Neural cell (in vitro differentiated cells): ENCODE measurements around the gene CIT. TPM values are rescaled to one million over a fixed set of nuclear protein-coding genes. Genes with fewer than 3 reads are reported as not detected.

Experiments
- H2AFZ ChIP-seq: fragments of 200-600, 300-800 bp; sonication (generic), shearing (Covaris generic); 2 replicates; pipeline ENCODE4 v1.6.0; 2014; ENCODE audit warnings: low read depth, mild to moderate bottlenecking, antibody characterized with exemption, low read length, moderate library complexity
- H3F3A ChIP-seq: fragments of 200-600 bp; shearing (Covaris generic); 2 replicates; pipeline ENCODE4 v1.6.1; 2016; ENCODE audit warnings: mild to moderate bottlenecking, moderate library complexity, mixed read lengths, antibody characterized with exemption, low read length; ENCODE audit not compliant: insufficient read depth, poor library complexity, severe bottlenecking
- H3K27ac ChIP-seq: fragments of 200-600, 300-800 bp; sonication (generic), shearing (Covaris generic); 2 replicates; pipeline ENCODE4 v1.5.1; 2014; ENCODE audit warnings: mild to moderate bottlenecking, low read length, moderate library complexity
- H3K27me3 ChIP-seq: fragments of 300-800, 200-600 bp; sonication (generic), shearing (Covaris generic); 2 replicates; pipeline ENCODE4 v1.6.0; 2014; ENCODE audit warnings: mild to moderate bottlenecking, low read depth, low read length, moderate library complexity; ENCODE audit not compliant: insufficient read depth
- H3K36me3 ChIP-seq: fragments of 300-800, 200-600 bp; sonication (generic), shearing (Covaris generic); 2 replicates; pipeline ENCODE4 v1.5.1; 2014; ENCODE audit warnings: mild to moderate bottlenecking, antibody characterized with exemption, low read length, moderate library complexity; ENCODE audit not compliant: insufficient read depth
- H3K4me2 ChIP-seq: fragments of 300-800, 200-600 bp; sonication (generic), shearing (Covaris generic); 2 replicates; pipeline ENCODE4 v1.6.0; 2014; ENCODE audit warnings: mild to moderate bottlenecking, low read length
- H3K4me3 ChIP-seq: fragments of 300-800, 200-600 bp; sonication (generic), shearing (Covaris generic); 2 replicates; pipeline ENCODE4 v1.5.1; 2014; ENCODE audit warnings: mild to moderate bottlenecking, low read length, moderate library complexity
- H3K79me2 ChIP-seq: fragments of 200-600 bp; shearing (Covaris generic); replicated peaks from 2 replicates; pipeline ENCODE4 v1.6.0; 2014; ENCODE audit warnings: mild to moderate bottlenecking, low read length, moderate library complexity; ENCODE audit not compliant: insufficient read depth
- H3K9ac ChIP-seq: fragments of 300-800, 200-600 bp; sonication (generic), shearing (Covaris generic); 2 replicates; pipeline ENCODE4 v1.6.1; 2016; ENCODE audit warnings: mild to moderate bottlenecking, low read length, mixed read lengths
- H3K9me2 ChIP-seq: fragments of 200-600 bp; shearing (Covaris generic); 2 replicates; pipeline ENCODE4 v1.6.1; 2016; ENCODE audit warnings: mild to moderate bottlenecking, low read length, mixed read lengths; ENCODE audit not compliant: insufficient read depth
- H3K9me3 ChIP-seq: fragments of 200-600, 300-800 bp; sonication (generic), shearing (Covaris generic); 2 replicates; pipeline ENCODE4 v1.6.1; 2016; ENCODE audit warnings: mild to moderate bottlenecking, mixed run types, low read length, moderate library complexity, mixed read lengths
- H4K20me1 ChIP-seq: fragments of 200-600 bp; shearing (Covaris generic); 2 replicates; pipeline ENCODE4 v1.6.1; 2016; ENCODE audit warnings: mild to moderate bottlenecking, mixed run types; ENCODE audit not compliant: insufficient read depth
- EP300 ChIP-seq: fragments of 450-650 bp; conservative IDR thresholded peaks from 2 replicates; pipeline ENCODE4 v1.6.1; 2014; ENCODE audit warnings: antibody characterized with exemption, mild to moderate bottlenecking, moderate library complexity; ENCODE audit not compliant: poor library complexity, severe bottlenecking
- EZH2 ChIP-seq: fragments of 200-600, 300-800 bp; shearing (Covaris generic), sonication (generic); IDR thresholded peaks from 2 replicates; pipeline ENCODE4 v1.6.1; 2014; ENCODE audit warnings: antibody characterized with exemption, low read length, borderline replicate concordance, mild to moderate bottlenecking; ENCODE audit not compliant: insufficient read depth, poor library complexity, severe bottlenecking
- MXI1 ChIP-seq: fragments of 450-650 bp; conservative IDR thresholded peaks from 2 replicates; pipeline ENCODE4 v1.6.1; 2014; ENCODE audit warnings: antibody characterized with exemption, mild to moderate bottlenecking; ENCODE audit not compliant: poor library complexity, severe bottlenecking
- POLR2AphosphoS5 ChIP-seq: IDR thresholded peaks from 2 replicates; pipeline ENCODE4 v1.6.1; 2012
- RAD21 ChIP-seq: fragments of 450-650 bp; conservative IDR thresholded peaks from 2 replicates; pipeline ENCODE4 v1.6.1; 2014; ENCODE audit warnings: antibody characterized with exemption, mild to moderate bottlenecking, moderate library complexity
- SMC3 ChIP-seq: fragments of 450-650 bp; conservative IDR thresholded peaks from 2 replicates; pipeline ENCODE4 v1.6.1; 2014; ENCODE audit warnings: antibody characterized with exemption, mild to moderate bottlenecking, moderate library complexity; ENCODE audit not compliant: poor library complexity
- TAF1 ChIP-seq: IDR thresholded peaks from 2 replicates; pipeline ENCODE4 v1.6.1; 2012; ENCODE audit warnings: low read depth
- polyA plus RNA-seq: library from polyadenylated mRNA; depleted of rRNA; stranded (reverse); fragments of >200 nt; gene quantifications from 2 replicates; pipeline ENCODE4 v1.2.3, GENCODE V29; 2014
- TF ChIP-seq, protein P1 (sequence below): IDR thresholded peaks from 2 replicates; pipeline ENCODE4 v1.6.1; 2012; ENCODE audit warnings: borderline replicate concordance

The CIT gene
- polyA plus RNA-seq, 1 donor from 2014 or later, result 3.3 TPM

DNA sequence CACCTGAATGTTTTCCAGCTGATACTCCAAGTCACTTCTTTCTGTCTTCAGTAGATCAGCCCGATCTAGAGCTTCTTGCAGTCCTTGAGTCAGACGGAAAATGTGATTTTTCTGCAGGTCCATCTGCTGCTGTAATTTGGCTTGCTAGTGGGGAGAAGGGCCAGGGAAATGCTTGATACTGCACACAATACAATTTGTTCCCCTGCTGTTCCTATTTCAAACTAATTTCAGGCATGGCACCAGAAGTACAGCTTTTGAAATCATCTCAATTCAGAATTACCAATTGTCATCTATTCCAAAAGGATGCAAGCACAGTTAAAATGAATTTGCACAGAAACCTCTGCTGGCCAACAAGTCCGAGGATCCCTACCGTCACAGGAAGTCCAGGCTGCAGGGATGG is 155.8 kb downstream of the CIT start:
- Histone ChIP-seq H3K9me3 (no peaks in the 10 kb centered on the region), H3K9ac (no peak overlapping the region), H3K4me2 (no peak overlapping the region), H3K27ac (no peak overlapping the region), H3K4me3 (no peak overlapping the region), H3K9me2 (no peaks in the 10 kb centered on the region), H2AFZ (no peak overlapping the region), H4K20me1 (no peaks in the 10 kb centered on the region), H3K79me2 (no peaks in the 10 kb centered on the region), H3F3A (no peaks in the 10 kb centered on the region), H3K36me3 (no peaks in the 10 kb centered on the region), H3K27me3 (no peaks in the 10 kb centered on the region)
- no peak for TF ChIP-seq RAD21

DNA sequence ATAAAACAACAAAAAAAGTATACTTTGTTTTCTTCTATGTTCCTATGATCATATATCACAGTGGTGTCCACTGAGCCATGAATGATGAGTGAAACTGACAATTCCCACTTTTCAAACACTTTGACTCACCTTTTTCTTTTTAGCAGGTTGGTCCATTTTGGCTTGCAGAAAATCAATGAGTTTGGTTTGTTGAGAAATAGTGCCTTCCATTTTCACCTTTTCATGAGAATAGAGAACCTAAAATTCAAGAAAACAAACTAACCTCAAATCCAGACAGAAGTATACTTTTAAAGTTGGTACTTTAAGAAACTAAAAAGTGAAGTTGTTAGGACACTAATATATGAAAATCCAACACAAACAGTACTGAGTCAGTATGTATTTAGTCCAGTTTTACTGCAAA is 156.8 kb downstream of the CIT start:
- no peak overlapping the region for H3K9ac ChIP-seq
- H2AFZ ChIP-seq, result no peak overlapping the region
- H3K9me3 ChIP-seq, result no peaks in the 10 kb centered on the region
- no peaks in the 10 kb centered on the region for H3K79me2 ChIP-seq
- no peaks in the 10 kb centered on the region for H4K20me1 ChIP-seq
- H3K4me2 ChIP-seq, result no peak overlapping the region
- H3K9me2 ChIP-seq, result no peaks in the 10 kb centered on the region
- H3K27ac ChIP-seq, result no peak overlapping the region
- no peaks in the 10 kb centered on the region for H3F3A ChIP-seq
- no peaks in the 10 kb centered on the region for H3K36me3 ChIP-seq
- TF ChIP-seq TAF1 (no peak), EZH2 (no peak), EP300 (no peak), SMC3 (no peak), MXI1 (no peak)
- H3K4me3 ChIP-seq, result no peak overlapping the region
- H3K27me3 ChIP-seq, result no peaks in the 10 kb centered on the region

DNA sequence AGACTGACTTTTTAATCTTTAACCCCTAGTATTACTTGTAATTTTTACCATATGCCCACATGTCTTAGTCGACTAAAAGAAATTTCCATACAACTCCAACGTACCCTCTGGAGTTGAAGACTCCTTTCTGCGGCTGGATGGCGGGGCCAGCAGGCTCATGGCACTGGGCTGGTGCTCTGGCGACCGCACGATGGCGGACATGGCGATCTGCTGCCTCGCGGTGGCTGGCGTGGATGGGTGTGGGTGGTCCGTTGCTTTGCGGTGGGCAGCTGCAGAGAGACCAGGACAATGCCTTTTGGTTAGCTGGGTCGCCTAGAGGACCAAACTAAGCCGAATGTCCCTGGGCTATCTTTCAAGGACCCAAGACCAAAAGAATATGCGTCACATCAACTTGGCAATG is 159.0 kb downstream of the CIT start:
- no peaks in the 10 kb centered on the region for H4K20me1 ChIP-seq
- no peak overlapping the region for H3K4me3 ChIP-seq
- TF ChIP-seq, protein P1, sequence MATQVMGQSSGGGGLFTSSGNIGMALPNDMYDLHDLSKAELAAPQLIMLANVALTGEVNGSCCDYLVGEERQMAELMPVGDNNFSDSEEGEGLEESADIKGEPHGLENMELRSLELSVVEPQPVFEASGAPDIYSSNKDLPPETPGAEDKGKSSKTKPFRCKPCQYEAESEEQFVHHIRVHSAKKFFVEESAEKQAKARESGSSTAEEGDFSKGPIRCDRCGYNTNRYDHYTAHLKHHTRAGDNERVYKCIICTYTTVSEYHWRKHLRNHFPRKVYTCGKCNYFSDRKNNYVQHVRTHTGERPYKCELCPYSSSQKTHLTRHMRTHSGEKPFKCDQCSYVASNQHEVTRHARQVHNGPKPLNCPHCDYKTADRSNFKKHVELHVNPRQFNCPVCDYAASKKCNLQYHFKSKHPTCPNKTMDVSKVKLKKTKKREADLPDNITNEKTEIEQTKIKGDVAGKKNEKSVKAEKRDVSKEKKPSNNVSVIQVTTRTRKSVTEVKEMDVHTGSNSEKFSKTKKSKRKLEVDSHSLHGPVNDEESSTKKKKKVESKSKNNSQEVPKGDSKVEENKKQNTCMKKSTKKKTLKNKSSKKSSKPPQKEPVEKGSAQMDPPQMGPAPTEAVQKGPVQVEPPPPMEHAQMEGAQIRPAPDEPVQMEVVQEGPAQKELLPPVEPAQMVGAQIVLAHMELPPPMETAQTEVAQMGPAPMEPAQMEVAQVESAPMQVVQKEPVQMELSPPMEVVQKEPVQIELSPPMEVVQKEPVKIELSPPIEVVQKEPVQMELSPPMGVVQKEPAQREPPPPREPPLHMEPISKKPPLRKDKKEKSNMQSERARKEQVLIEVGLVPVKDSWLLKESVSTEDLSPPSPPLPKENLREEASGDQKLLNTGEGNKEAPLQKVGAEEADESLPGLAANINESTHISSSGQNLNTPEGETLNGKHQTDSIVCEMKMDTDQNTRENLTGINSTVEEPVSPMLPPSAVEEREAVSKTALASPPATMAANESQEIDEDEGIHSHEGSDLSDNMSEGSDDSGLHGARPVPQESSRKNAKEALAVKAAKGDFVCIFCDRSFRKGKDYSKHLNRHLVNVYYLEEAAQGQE, result no peak
- TF ChIP-seq MXI1, result no peak
- no peak for TF ChIP-seq POLR2AphosphoS5
- no peak for TF ChIP-seq SMC3
- TF ChIP-seq EZH2, result no peak
- no peak for TF ChIP-seq EP300
- no peak for TF ChIP-seq RAD21
- no peak overlapping the region for H3K27ac ChIP-seq
- H3K4me2 ChIP-seq, result no peak overlapping the region
- H3K36me3 ChIP-seq, result no peaks in the 10 kb centered on the region
- H3K79me2 ChIP-seq, result no peaks in the 10 kb centered on the region
- H2AFZ ChIP-seq, result no peak overlapping the region
- H3K9ac ChIP-seq, result no peak overlapping the region
- no peaks in the 10 kb centered on the region for H3K27me3 ChIP-seq
- no peaks in the 10 kb centered on the region for H3F3A ChIP-seq
- no peaks in the 10 kb centered on the region for H3K9me3 ChIP-seq
- H3K9me2 ChIP-seq, result no peaks in the 10 kb centered on the region
